B cell (primary cell): ENCODE data around the gene ARHGEF19. TPM values are rescaled to one million over a fixed set of nuclear protein-coding genes. Genes with fewer than 3 reads are reported as not detected.
"Not testable (repeated sequence)": the region's sequence is repeated elsewhere in the genome, so short reads cannot be mapped to it uniquely, and the experiment has no call there.

Experiments
- ATAC-seq: fragments of 200-7000 bp; cut with Tn5 transposase; one replicate; pipeline ENCODE4 v1.10.0; 2021; ENCODE audit warnings: low read depth, mild to moderate bottlenecking, moderate number of reproducible peaks, moderate library complexity
- CTCF ChIA-PET: fragments of 350-600 bp; sonication (Branson Sonifier 250); formaldehyde crosslinking; loops from one replicate; lab custom pipeline; 2021; ENCODE audit warnings: antibody characterized with exemption, inconsistent platforms; lab: Charles Lee
- POLR2A ChIA-PET: fragments of 350-600 bp; sonication (Branson Sonifier 250); formaldehyde crosslinking; loops from one replicate; lab custom pipeline; 2021; ENCODE audit warnings: antibody characterized with exemption; lab: Charles Lee
- DNase-seq: peaks from one replicate; pipeline ENCODE4 v3.0.0; 2013
- H2AFZ ChIP-seq: 2 replicates; pipeline ENCODE4 v1.6.1; 2012; ENCODE audit warnings: mild to moderate bottlenecking, low read depth, low read length; ENCODE audit not compliant: insufficient read depth, poor library complexity, severe bottlenecking
- H3K27ac ChIP-seq, 2 donors: 1 replicate in 1 of 2; 2 replicates in 1 of 2; pipeline ENCODE4 v1.5.1; 2012 to 2013; ENCODE audit warnings: low read length in 2 of 2, mild to moderate bottlenecking in 2 of 2, moderate library complexity in 1 of 2
- H3K27me3 ChIP-seq, 4 experiments: fragments of 200-600 bp in 1 of 4; sonication (generic) in 1 of 4; replicated peaks in 1 of 4; 1 replicate in 2 of 4; 2 replicates in 2 of 4; pipeline versions ENCODE4 v1.6.1 to v1.7.0; 2013 to 2016; ENCODE audit warnings: low read length in 3 of 4, mild to moderate bottlenecking in 2 of 4, mixed read lengths in 1 of 4, moderate library complexity in 1 of 4; ENCODE audit not compliant: insufficient read depth in 4 of 4, control insufficient read depth in 3 of 4; ENCODE audit errors: control extremely low read depth in 1 of 4
- H3K36me3 ChIP-seq, 2 experiments: replicated peaks in 1 of 2; 1 replicate in 1 of 2; 2 replicates in 1 of 2; pipeline versions ENCODE4 v1.6.1 to v1.7.1; 2013; ENCODE audit warnings: low read length in 1 of 2; ENCODE audit not compliant: insufficient read depth in 2 of 2, control insufficient read depth in 1 of 2; ENCODE audit errors: control extremely low read depth in 1 of 2, extremely low read depth in 1 of 2
- H3K4me1 ChIP-seq, 2 donors: fragments of 200-600 bp in 1 of 2; sonication (generic) in 1 of 2; 1 replicate in 1 of 2; 2 replicates in 1 of 2; pipeline versions ENCODE4 v1.5.1 to v1.6.1; 2013 to 2017; ENCODE audit warnings: low read length in 2 of 2; ENCODE audit not compliant: control insufficient read depth in 2 of 2, insufficient read depth in 2 of 2
- H3K4me2 ChIP-seq: replicated peaks from 2 replicates; pipeline ENCODE3; 2012; ENCODE audit warnings: mild to moderate bottlenecking, low read depth, low read length; ENCODE audit not compliant: poor library complexity, severe bottlenecking
- H3K4me3 ChIP-seq, 5 experiments: fragments of 200-600 bp in 1 of 5; sonication (generic) in 1 of 5; 1 replicate in 3 of 5; 2 replicates in 2 of 5; pipeline versions ENCODE4 v1.5.1 to v1.7.0; 2011 to 2016; ENCODE audit warnings: low read length in 4 of 5, mild to moderate bottlenecking in 4 of 5, low read depth in 2 of 5, control low read depth in 1 of 5, moderate library complexity in 1 of 5; ENCODE audit not compliant: insufficient read depth in 1 of 5; ENCODE audit errors: control extremely low read depth in 1 of 5, extremely low read depth in 1 of 5
- H3K79me2 ChIP-seq: fragments of 200-600 bp; sonication (generic); one replicate; pipeline ENCODE4 v1.6.0; 2016; ENCODE audit warnings: low read length; ENCODE audit not compliant: control insufficient read depth, insufficient read depth
- H3K9ac ChIP-seq: fragments of 200-600 bp; sonication (generic); 2 replicates; pipeline ENCODE4 v1.6.1; 2017; ENCODE audit warnings: mild to moderate bottlenecking, low read length, moderate library complexity
- H3K9me3 ChIP-seq, 3 donors: one replicate each; pipeline versions ENCODE4 v1.6.1 to v1.7.1; 2013; ENCODE audit warnings: low read length in 2 of 3; ENCODE audit not compliant: control insufficient read depth in 2 of 3, insufficient read depth in 1 of 3; ENCODE audit errors: control extremely low read depth in 1 of 3
- H4K20me1 ChIP-seq: 2 replicates; pipeline ENCODE4 v1.6.0; 2012; ENCODE audit warnings: mild to moderate bottlenecking, low read length; ENCODE audit not compliant: insufficient read depth, control insufficient read depth, poor library complexity, severe bottlenecking
- H3K27ac Mint-ChIP-seq: one replicate; pipeline ENCODE4 v1.8.0; 2021; ENCODE audit warnings: mixed read lengths
- H3K27me3 Mint-ChIP-seq: one replicate; pipeline ENCODE4 v1.8.0; 2021; ENCODE audit warnings: mixed read lengths
- H3K4me1 Mint-ChIP-seq: one replicate; pipeline ENCODE4 v1.8.0; 2021; ENCODE audit warnings: mixed read lengths
- H3K4me3 Mint-ChIP-seq: one replicate; pipeline ENCODE4 v1.8.0; 2021; ENCODE audit warnings: mixed read lengths
- H3K9me3 Mint-ChIP-seq: one replicate; pipeline ENCODE4 v1.8.0; 2022; ENCODE audit warnings: mixed read lengths; ENCODE audit not compliant: insufficient read depth
- EZH2 ChIP-seq: IDR thresholded peaks from 2 replicates; pipeline ENCODE4 v1.6.1; 2012; ENCODE audit warnings: borderline replicate concordance, low read depth, mild to moderate bottlenecking, moderate library complexity, low read length; ENCODE audit not compliant: insufficient read depth, poor library complexity, severe bottlenecking
- WGBS: methylation state at CpG from one replicate; pipeline ENCODE4 v1.1.5; 2013; ENCODE audit warnings: missing lambda C conversion rate; ENCODE audit not compliant: insufficient coverage; 5-methylcytosine and 5-hydroxymethylcytosine counted together
- intact Hi-C: fragments of 100-400 bp; cut with micrococcal nuclease; formaldehyde crosslinking; loops from one replicate; pipeline ENCODE4 v1.10.0; 2022
- polyA plus RNA-seq: library from polyadenylated mRNA; depleted of rRNA; stranded (reverse); fragments of >200 nt; gene quantifications from 2 replicates; pipeline ENCODE4 v1.2.3, GENCODE V29; 2012
- total RNA-seq, 2 donors: library from RNA; stranded (reverse); fragments of 120-200 nt in 1 of 2; gene quantifications; 1 replicate in 1 of 2; 2 replicates in 1 of 2; pipeline versions ENCODE4 v1.2.3 to v1.2.4, GENCODE V29; 2013 to 2022
- TF ChIP-seq, protein P1 (sequence below): fragments of 200-600 bp; IDR thresholded peaks from one replicate; pipeline ENCODE4 v1.8.0; 2022; ENCODE audit warnings: antibody characterized with exemption, mild to moderate bottlenecking

ARHGEF19 gene
- total and polyA plus RNA-seq, 2 donors (not counting 1 experiment from before 2014, with no cell fraction given) = 13.9 to 20.9 TPM

- ATAC-seq (no peak), DNase-seq (no peak)
- Histone ChIP-seq H3K4me2 (no peak overlapping the region), H3K36me3 (peaks cover 0 to 44% of the 10 kb centered on the region in 2 experiments), H3K4me1 (no peaks in the 10 kb centered on the region), H3K27ac (no peak overlapping the region), H2AFZ (no peak overlapping the region), H3K9me3 (no peaks in the 10 kb centered on the region), H3K27me3 (no peaks in the 10 kb centered on the region), H3K79me2 (no peaks in the 10 kb centered on the region), H3K4me3 (no peak overlapping the region), H3K9ac (no peak overlapping the region), H4K20me1 (peaks cover 9% of the 10 kb centered on the region)
- no peaks in the 10 kb centered on the region for H3K4me1 Mint-ChIP-seq
- no peaks in the 10 kb centered on the region for H3K27me3 Mint-ChIP-seq
- no peak for TF ChIP-seq EZH2
- TF ChIP-seq, protein P1, sequence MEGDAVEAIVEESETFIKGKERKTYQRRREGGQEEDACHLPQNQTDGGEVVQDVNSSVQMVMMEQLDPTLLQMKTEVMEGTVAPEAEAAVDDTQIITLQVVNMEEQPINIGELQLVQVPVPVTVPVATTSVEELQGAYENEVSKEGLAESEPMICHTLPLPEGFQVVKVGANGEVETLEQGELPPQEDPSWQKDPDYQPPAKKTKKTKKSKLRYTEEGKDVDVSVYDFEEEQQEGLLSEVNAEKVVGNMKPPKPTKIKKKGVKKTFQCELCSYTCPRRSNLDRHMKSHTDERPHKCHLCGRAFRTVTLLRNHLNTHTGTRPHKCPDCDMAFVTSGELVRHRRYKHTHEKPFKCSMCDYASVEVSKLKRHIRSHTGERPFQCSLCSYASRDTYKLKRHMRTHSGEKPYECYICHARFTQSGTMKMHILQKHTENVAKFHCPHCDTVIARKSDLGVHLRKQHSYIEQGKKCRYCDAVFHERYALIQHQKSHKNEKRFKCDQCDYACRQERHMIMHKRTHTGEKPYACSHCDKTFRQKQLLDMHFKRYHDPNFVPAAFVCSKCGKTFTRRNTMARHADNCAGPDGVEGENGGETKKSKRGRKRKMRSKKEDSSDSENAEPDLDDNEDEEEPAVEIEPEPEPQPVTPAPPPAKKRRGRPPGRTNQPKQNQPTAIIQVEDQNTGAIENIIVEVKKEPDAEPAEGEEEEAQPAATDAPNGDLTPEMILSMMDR = no peak
- ChIA-PET CTCF (interaction anchor here (0.6 kb wide), 1 partner anchor 13 kb away, joined by 3 read pairs; no protein-coding TSS in a partner anchor), POLR2A (no interaction called here)
- no peak overlapping the region for H3K27ac Mint-ChIP-seq
- no CpG with 5 or more reads among the region's 3 CpGs for WGBS
- intact Hi-C loops = no loop called here
- no peak overlapping the region for H3K4me3 Mint-ChIP-seq
- no peaks in the 10 kb centered on the region for H3K9me3 Mint-ChIP-seq
Measured at GRCh38 chr1:16257968-16258367, 45.5 kb upstream of the ARHGEF19 start.

GRCh38 chr1:16257556-16257955 lies 45.1 kb upstream of the ARHGEF19 start:
- ATAC-seq, H3K9ac ChIP-seq, POLR2A ChIA-PET, H3K79me2 ChIP-seq, DNase-seq, H3K4me1 ChIP-seq, H3K4me1 Mint-ChIP-seq, intact Hi-C loops, H3K27me3 Mint-ChIP-seq, H4K20me1 ChIP-seq, H3K4me3 Mint-ChIP-seq, H3K4me3 ChIP-seq, H3K4me2 ChIP-seq, H3K9me3 ChIP-seq, H3K27ac Mint-ChIP-seq, H3K27me3 ChIP-seq, H3K27ac ChIP-seq, H3K9me3 Mint-ChIP-seq, H2AFZ ChIP-seq: not testable (repeated sequence)
- CTCF ChIA-PET = interaction anchor here (0.6 kb wide), 1 partner anchor 13 kb away, joined by 3 read pairs; no protein-coding TSS in a partner anchor
- WGBS = 93% methylated on average over 2 of the region's 3 CpGs
- H3K36me3 ChIP-seq = peaks cover 0 to 48% of the 10 kb centered on the region in 2 experiments
